HL-60 (cell line): ENCODE results near the gene TLL1.

Experiments used
- CTCF ChIP-seq: IDR thresholded peaks from one replicate; pipeline ENCODE4 v1.5.1; 2011; ENCODE audit warnings: low read length, control low read depth, inconsistent platforms; ENCODE audit not compliant: insufficient read depth
- TF ChIP-seq, protein P1 (sequence below): IDR thresholded peaks from 2 replicates; pipeline ENCODE4 v1.6.1; 2012; ENCODE audit warnings: low read depth; ENCODE audit not compliant: insufficient replicate concordance

- TF ChIP-seq CTCF = no peak
- TF ChIP-seq, protein P1, sequence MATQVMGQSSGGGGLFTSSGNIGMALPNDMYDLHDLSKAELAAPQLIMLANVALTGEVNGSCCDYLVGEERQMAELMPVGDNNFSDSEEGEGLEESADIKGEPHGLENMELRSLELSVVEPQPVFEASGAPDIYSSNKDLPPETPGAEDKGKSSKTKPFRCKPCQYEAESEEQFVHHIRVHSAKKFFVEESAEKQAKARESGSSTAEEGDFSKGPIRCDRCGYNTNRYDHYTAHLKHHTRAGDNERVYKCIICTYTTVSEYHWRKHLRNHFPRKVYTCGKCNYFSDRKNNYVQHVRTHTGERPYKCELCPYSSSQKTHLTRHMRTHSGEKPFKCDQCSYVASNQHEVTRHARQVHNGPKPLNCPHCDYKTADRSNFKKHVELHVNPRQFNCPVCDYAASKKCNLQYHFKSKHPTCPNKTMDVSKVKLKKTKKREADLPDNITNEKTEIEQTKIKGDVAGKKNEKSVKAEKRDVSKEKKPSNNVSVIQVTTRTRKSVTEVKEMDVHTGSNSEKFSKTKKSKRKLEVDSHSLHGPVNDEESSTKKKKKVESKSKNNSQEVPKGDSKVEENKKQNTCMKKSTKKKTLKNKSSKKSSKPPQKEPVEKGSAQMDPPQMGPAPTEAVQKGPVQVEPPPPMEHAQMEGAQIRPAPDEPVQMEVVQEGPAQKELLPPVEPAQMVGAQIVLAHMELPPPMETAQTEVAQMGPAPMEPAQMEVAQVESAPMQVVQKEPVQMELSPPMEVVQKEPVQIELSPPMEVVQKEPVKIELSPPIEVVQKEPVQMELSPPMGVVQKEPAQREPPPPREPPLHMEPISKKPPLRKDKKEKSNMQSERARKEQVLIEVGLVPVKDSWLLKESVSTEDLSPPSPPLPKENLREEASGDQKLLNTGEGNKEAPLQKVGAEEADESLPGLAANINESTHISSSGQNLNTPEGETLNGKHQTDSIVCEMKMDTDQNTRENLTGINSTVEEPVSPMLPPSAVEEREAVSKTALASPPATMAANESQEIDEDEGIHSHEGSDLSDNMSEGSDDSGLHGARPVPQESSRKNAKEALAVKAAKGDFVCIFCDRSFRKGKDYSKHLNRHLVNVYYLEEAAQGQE = no peak
These were observed 21.1 kb downstream of the TLL1 start for GRCh38 chr4:165894159-165894558.
